GM23338 (cell line): ENCODE measurements around the gene SLC12A7. TPM values are rescaled to one million over a fixed set of nuclear protein-coding genes. Genes with fewer than 3 reads are reported as not detected.

Source experiments
- ATAC-seq: fragments of 200-7000 bp; cut with Tn5 transposase; 3 replicates; pipeline ENCODE4 v1.9.1; 2020
- DNase-seq: peaks from one replicate; pipeline ENCODE4 v3.0.0-alpha.2; 2015; ENCODE audit warnings: low spot score
- H2AFZ ChIP-seq: fragments of 200-600 bp; sonication (generic); 2 replicates; pipeline ENCODE4 v1.8.0; 2016; ENCODE audit warnings: antibody characterized with exemption, mild to moderate bottlenecking, moderate library complexity
- H3F3A ChIP-seq: fragments of 200-600 bp; sonication (generic); replicated peaks from 2 replicates; pipeline ENCODE4 v1.8.0; 2017; ENCODE audit warnings: antibody characterized with exemption, mixed run types, low read depth
- H3K27ac ChIP-seq: fragments of 200-600 bp; sonication (generic); 2 replicates; pipeline ENCODE4 v1.6.1; 2016; ENCODE audit warnings: low read depth
- H3K27me3 ChIP-seq: fragments of 200-600 bp; sonication (generic); 2 replicates; pipeline ENCODE4 v1.8.0; 2016; ENCODE audit warnings: mild to moderate bottlenecking, mixed run types, moderate library complexity; ENCODE audit not compliant: insufficient read depth
- H3K36me3 ChIP-seq: fragments of 200-600 bp; sonication (generic); 2 replicates; pipeline ENCODE4 v1.8.0; 2016; ENCODE audit warnings: mild to moderate bottlenecking; ENCODE audit not compliant: insufficient read depth
- H3K4me1 ChIP-seq: fragments of 200-600 bp; sonication (generic); 2 replicates; pipeline ENCODE4 v1.8.0; 2016; ENCODE audit warnings: mild to moderate bottlenecking, moderate library complexity; ENCODE audit not compliant: insufficient read depth
- H3K4me2 ChIP-seq: fragments of 200-600 bp; sonication (generic); 2 replicates; pipeline ENCODE4 v1.7.1; 2017; ENCODE audit warnings: mixed run types
- H3K4me3 ChIP-seq: fragments of 200-600 bp; sonication (generic); 2 replicates; pipeline ENCODE4 v1.6.1; 2016; ENCODE audit warnings: mixed run types
- H3K79me2 ChIP-seq: fragments of 200-600 bp; sonication (generic); replicated peaks from 2 replicates; pipeline ENCODE4 v1.8.0; 2017; ENCODE audit warnings: mild to moderate bottlenecking; ENCODE audit not compliant: insufficient read depth
- H3K9me2 ChIP-seq: fragments of 200-600 bp; sonication (generic); 2 replicates; pipeline ENCODE4 v1.8.0; 2017; ENCODE audit not compliant: insufficient read depth
- H4K20me1 ChIP-seq: fragments of 200-600 bp; sonication (generic); replicated peaks from 2 replicates; pipeline ENCODE4 v1.8.0; 2017; ENCODE audit warnings: mild to moderate bottlenecking; ENCODE audit not compliant: insufficient read depth
- H3K27ac Mint-ChIP-seq: 2 replicates; pipeline ENCODE4 v1.8.0; 2020; ENCODE audit warnings: inconsistent platforms, mild to moderate bottlenecking, moderate library complexity, mixed read lengths
- H3K27me3 Mint-ChIP-seq: 3 replicates; pipeline ENCODE4 v1.8.0; 2022; ENCODE audit warnings: low read depth, mild to moderate bottlenecking, moderate library complexity, mixed read lengths, inconsistent platforms; ENCODE audit not compliant: insufficient read depth, poor library complexity
- H3K36me3 Mint-ChIP-seq: 3 replicates; pipeline ENCODE4 v1.8.0; 2021; ENCODE audit warnings: low read depth, mild to moderate bottlenecking, inconsistent platforms, moderate library complexity, mixed read lengths
- H3K4me1 Mint-ChIP-seq: 3 replicates; pipeline ENCODE4 v1.8.0; 2020; ENCODE audit warnings: mild to moderate bottlenecking, inconsistent platforms, mixed read lengths
- H3K4me3 Mint-ChIP-seq: 3 replicates; pipeline ENCODE4 v1.8.0; 2021; ENCODE audit warnings: moderate library complexity, mild to moderate bottlenecking, inconsistent platforms, mixed read lengths
- H3K9me3 Mint-ChIP-seq: 3 replicates; pipeline ENCODE4 v1.8.0; 2020; ENCODE audit warnings: moderate library complexity, mild to moderate bottlenecking, inconsistent platforms, mixed read lengths
- CREB1 ChIP-seq: fragments of 250-450 bp; sonication (Bioruptor Pico); IDR thresholded peaks from 2 replicates; pipeline ENCODE4 v1.5.0; 2020; ENCODE audit warnings: low read depth, mild to moderate bottlenecking, moderate library complexity
- EZH2 ChIP-seq: fragments of 200-600 bp; sonication (generic); IDR thresholded peaks from one replicate; pipeline ENCODE4 v1.8.0; 2017; ENCODE audit warnings: antibody characterized with exemption, mild to moderate bottlenecking, low read depth; ENCODE audit not compliant: unreplicated experiment
- EZH2phosphoT487 ChIP-seq: fragments of 200-600 bp; sonication (generic); IDR thresholded peaks from one replicate; pipeline ENCODE4 v1.8.1; 2018; ENCODE audit warnings: antibody characterized with exemption; ENCODE audit not compliant: unreplicated experiment
- POLR2AphosphoS5 ChIP-seq: IDR thresholded peaks from 2 replicates; pipeline ENCODE4 v1.6.1; 2016; ENCODE audit warnings: antibody characterized with exemption, low read depth
- STAT1 ChIP-seq: IDR thresholded peaks from one replicate; pipeline ENCODE4 v1.6.1; 2016; ENCODE audit warnings: antibody characterized with exemption; ENCODE audit not compliant: unreplicated experiment
- ZNF114 ChIP-seq: fragments of 250-450 bp; sonication (Bioruptor Pico); IDR thresholded peaks from 2 replicates; pipeline ENCODE4 v1.5.0; 2020; ENCODE audit warnings: mild to moderate bottlenecking, moderate library complexity
- ZNF331 ChIP-seq: fragments of 250-450 bp; sonication (Bioruptor Pico); IDR thresholded peaks from 2 replicates; pipeline ENCODE4 v1.5.0; 2020; ENCODE audit warnings: low read depth, mild to moderate bottlenecking, moderate library complexity
- polyA plus RNA-seq: library from polyadenylated mRNA; unstranded; fragments of >200 nt; fragmentation: Nextera tagmentation; extraction: Ambion mirVana; gene quantifications from 2 replicates; pipeline ENCODE4 v1.2.1, GENCODE V29; 2016
- total RNA-seq: library from RNA; depleted of rRNA; stranded (reverse); fragments of >200 nt; shearing (Covaris generic); gene quantifications from 2 replicates; pipeline ENCODE4 v1.2.3, GENCODE V29; 2014
- TF ChIP-seq, protein P1 (sequence below), 2 experiments: fragments of 200-600 bp in 1 of 2; sonication (generic) in 1 of 2; conservative IDR thresholded peaks; 2 replicates each; pipeline versions ENCODE4 v1.5.1 to v1.6.1; 2016 to 2017; ENCODE audit warnings: antibody characterized with exemption in 2 of 2, low read depth in 2 of 2, mild to moderate bottlenecking in 2 of 2, moderate library complexity in 1 of 2
- TF ChIP-seq, protein P2 (sequence below): IDR thresholded peaks from one replicate; pipeline ENCODE4 v1.6.1; 2018; ENCODE audit warnings: antibody characterized with exemption; ENCODE audit not compliant: unreplicated experiment
- TF ChIP-seq, protein P3 (sequence below): IDR thresholded peaks from 2 replicates; pipeline ENCODE4 v1.6.1; 2016; ENCODE audit warnings: antibody characterized with exemption

Gene SLC12A7
- total and polyA plus RNA-seq, 2 experiments from 2014 or later = 7.4 to 32.2 TPM

DNA sequence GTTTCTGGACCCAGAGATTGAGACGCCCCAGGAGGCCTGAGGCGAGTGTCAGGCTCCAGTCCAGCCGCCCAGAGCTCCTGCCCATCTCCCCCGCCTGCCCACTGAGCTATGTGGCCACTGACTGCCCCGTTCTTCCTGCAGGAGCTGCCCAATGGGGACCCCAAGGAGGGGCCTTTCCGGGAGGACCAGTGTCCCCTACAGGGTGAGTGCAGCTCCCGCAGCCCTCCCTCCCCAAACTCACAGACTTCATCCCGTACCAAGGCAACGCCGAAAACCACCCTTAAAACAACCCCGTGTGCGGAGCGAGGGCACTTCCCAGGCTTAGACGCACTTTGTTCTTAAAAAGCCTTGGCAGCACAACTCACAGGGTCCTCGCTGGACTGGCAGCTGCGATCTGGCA, 79.9 kb downstream of the SLC12A7 start:
- no peak overlapping the region for H3K4me3 Mint-ChIP-seq
- Histone ChIP-seq H3K4me2 (no peak overlapping the region), H3K27me3 (no peaks in the 10 kb centered on the region), H3F3A (no peaks in the 10 kb centered on the region), H3K36me3 (no peaks in the 10 kb centered on the region), H2AFZ (no peak overlapping the region), H3K9me2 (no peaks in the 10 kb centered on the region), H4K20me1 (no peaks in the 10 kb centered on the region), H3K27ac (no peak overlapping the region), H3K4me1 (no peaks in the 10 kb centered on the region), H3K4me3 (no peak overlapping the region), H3K79me2 (no peaks in the 10 kb centered on the region)
- H3K4me1 Mint-ChIP-seq = no peaks in the 10 kb centered on the region; the same call in 2 of the 3 replicates
- H3K9me3 Mint-ChIP-seq = peaks cover 3% of the 10 kb centered on the region; the same call in 1 of the 3 replicates
- ATAC-seq (no peak), DNase-seq (no peak)
- no peak overlapping the region for H3K27ac Mint-ChIP-seq
- TF ChIP-seq STAT1 = no peak
- peaks cover 8% of the 10 kb centered on the region for H3K27me3 Mint-ChIP-seq
- H3K36me3 Mint-ChIP-seq = peaks cover 5% of the 10 kb centered on the region; the same call in 1 of the 3 replicates

DNA sequence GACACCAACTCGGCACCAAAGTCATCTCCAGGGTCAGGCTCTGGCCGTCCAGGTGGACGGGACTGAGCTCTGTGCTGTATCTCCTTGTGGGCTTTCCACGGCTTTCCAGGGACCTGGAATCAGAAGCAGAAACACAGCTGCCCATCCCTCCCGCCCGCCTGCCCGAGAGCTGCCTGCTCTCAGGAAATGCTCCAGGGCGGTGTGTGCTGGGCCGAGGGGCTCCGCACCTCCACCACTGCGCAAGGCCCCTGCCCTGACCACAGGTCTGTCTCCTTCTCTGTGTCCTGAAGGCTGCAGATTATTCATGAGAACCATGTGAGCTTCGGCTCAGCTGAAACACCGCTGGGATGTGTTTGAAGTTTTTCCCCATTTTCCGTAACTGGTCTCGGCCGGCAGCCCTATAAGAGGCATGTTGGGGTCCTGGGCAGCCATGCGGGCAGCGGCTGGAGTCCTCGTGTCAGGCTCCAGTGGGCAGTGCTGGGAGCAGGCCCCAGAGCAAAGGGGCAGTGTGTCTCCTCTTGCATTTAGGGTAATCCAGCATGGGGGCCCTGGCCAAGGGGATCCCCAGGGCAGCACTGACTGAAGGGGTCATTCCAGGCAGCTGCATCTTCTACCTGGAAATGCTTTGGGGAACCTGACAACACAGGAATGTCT, 80.4 kb downstream of the SLC12A7 start:
- H3K4me1 Mint-ChIP-seq = no peaks in the 10 kb centered on the region; the same call in 2 of the 3 replicates
- H3K9me3 Mint-ChIP-seq = peaks cover 3% of the 10 kb centered on the region; the same call in 1 of the 3 replicates
- Histone ChIP-seq H3F3A (no peaks in the 10 kb centered on the region), H2AFZ (no peak overlapping the region), H3K9me2 (no peaks in the 10 kb centered on the region), H3K4me3 (no peak overlapping the region), H3K4me2 (no peak overlapping the region), H4K20me1 (no peaks in the 10 kb centered on the region), H3K27me3 (no peaks in the 10 kb centered on the region), H3K27ac (no peak overlapping the region), H3K79me2 (no peaks in the 10 kb centered on the region), H3K4me1 (no peaks in the 10 kb centered on the region), H3K36me3 (no peaks in the 10 kb centered on the region)
- H3K27ac Mint-ChIP-seq = no peak overlapping the region
- ATAC-seq (no peak), DNase-seq (no peak)
- H3K36me3 Mint-ChIP-seq = peaks cover 5% of the 10 kb centered on the region; the same call in 1 of the 3 replicates
- peaks cover 6% of the 10 kb centered on the region for H3K27me3 Mint-ChIP-seq
- TF ChIP-seq ZNF114 (CRISPR knock-in tag) (no peak), CREB1 (CRISPR knock-in tag) (no peak)
- H3K4me3 Mint-ChIP-seq = no peak overlapping the region

DNA sequence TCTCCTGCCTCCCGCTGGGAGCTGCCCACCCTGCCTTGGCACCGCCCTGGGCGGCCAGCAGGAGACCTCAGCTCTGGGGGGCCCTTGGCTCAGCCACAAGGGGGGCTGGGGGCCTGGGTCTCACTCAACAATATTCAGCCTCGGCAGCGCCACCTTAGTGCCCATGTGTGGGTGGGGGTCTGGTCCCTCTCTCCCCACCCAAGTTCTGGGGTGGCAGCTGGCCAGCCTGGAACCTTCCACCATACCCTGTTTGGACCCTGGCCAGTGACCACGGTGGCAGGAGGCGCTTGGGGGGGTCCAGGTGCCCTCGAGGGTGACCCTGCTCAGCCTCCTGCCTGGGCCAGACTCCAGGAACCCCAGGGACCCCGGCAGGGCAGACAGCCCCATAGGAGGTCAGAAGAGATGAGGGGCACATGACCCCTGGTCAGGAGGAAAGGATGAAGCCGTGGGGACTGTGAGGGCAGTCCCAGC, 81.0 kb downstream of the SLC12A7 start:
- no peaks in the 10 kb centered on the region for H3K4me1 ChIP-seq
- H2AFZ ChIP-seq = no peak overlapping the region
- no peaks in the 10 kb centered on the region for H4K20me1 ChIP-seq
- no peak overlapping the region for H3K27ac Mint-ChIP-seq
- no peaks in the 10 kb centered on the region for H3K79me2 ChIP-seq
- no peak for DNase-seq
- H3K9me3 Mint-ChIP-seq = peaks cover 3% of the 10 kb centered on the region; the same call in 1 of the 3 replicates
- no peaks in the 10 kb centered on the region for H3K9me2 ChIP-seq
- H3K36me3 Mint-ChIP-seq = peaks cover 5% of the 10 kb centered on the region; the same call in 1 of the 3 replicates
- H3K36me3 ChIP-seq = no peaks in the 10 kb centered on the region
- H3K4me1 Mint-ChIP-seq = no peaks in the 10 kb centered on the region; the same call in 2 of the 3 replicates
- no peak overlapping the region for H3K4me3 ChIP-seq
- no peak overlapping the region for H3K4me3 Mint-ChIP-seq
- H3K4me2 ChIP-seq = no peak overlapping the region
- H3F3A ChIP-seq = no peaks in the 10 kb centered on the region
- H3K27me3 Mint-ChIP-seq = peaks cover 6% of the 10 kb centered on the region
- TF ChIP-seq, protein P1, sequence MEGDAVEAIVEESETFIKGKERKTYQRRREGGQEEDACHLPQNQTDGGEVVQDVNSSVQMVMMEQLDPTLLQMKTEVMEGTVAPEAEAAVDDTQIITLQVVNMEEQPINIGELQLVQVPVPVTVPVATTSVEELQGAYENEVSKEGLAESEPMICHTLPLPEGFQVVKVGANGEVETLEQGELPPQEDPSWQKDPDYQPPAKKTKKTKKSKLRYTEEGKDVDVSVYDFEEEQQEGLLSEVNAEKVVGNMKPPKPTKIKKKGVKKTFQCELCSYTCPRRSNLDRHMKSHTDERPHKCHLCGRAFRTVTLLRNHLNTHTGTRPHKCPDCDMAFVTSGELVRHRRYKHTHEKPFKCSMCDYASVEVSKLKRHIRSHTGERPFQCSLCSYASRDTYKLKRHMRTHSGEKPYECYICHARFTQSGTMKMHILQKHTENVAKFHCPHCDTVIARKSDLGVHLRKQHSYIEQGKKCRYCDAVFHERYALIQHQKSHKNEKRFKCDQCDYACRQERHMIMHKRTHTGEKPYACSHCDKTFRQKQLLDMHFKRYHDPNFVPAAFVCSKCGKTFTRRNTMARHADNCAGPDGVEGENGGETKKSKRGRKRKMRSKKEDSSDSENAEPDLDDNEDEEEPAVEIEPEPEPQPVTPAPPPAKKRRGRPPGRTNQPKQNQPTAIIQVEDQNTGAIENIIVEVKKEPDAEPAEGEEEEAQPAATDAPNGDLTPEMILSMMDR (conservative IDR thresholded peaks at IDR 0.05; ENCODE audit: low read depth in 2 of 2) = no peak
- no peak for TF ChIP-seq EZH2
- TF ChIP-seq, protein P2, sequence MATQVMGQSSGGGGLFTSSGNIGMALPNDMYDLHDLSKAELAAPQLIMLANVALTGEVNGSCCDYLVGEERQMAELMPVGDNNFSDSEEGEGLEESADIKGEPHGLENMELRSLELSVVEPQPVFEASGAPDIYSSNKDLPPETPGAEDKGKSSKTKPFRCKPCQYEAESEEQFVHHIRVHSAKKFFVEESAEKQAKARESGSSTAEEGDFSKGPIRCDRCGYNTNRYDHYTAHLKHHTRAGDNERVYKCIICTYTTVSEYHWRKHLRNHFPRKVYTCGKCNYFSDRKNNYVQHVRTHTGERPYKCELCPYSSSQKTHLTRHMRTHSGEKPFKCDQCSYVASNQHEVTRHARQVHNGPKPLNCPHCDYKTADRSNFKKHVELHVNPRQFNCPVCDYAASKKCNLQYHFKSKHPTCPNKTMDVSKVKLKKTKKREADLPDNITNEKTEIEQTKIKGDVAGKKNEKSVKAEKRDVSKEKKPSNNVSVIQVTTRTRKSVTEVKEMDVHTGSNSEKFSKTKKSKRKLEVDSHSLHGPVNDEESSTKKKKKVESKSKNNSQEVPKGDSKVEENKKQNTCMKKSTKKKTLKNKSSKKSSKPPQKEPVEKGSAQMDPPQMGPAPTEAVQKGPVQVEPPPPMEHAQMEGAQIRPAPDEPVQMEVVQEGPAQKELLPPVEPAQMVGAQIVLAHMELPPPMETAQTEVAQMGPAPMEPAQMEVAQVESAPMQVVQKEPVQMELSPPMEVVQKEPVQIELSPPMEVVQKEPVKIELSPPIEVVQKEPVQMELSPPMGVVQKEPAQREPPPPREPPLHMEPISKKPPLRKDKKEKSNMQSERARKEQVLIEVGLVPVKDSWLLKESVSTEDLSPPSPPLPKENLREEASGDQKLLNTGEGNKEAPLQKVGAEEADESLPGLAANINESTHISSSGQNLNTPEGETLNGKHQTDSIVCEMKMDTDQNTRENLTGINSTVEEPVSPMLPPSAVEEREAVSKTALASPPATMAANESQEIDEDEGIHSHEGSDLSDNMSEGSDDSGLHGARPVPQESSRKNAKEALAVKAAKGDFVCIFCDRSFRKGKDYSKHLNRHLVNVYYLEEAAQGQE = no peak
- no peak for TF ChIP-seq EZH2phosphoT487
- no peak for TF ChIP-seq STAT1
- TF ChIP-seq, protein P3, sequence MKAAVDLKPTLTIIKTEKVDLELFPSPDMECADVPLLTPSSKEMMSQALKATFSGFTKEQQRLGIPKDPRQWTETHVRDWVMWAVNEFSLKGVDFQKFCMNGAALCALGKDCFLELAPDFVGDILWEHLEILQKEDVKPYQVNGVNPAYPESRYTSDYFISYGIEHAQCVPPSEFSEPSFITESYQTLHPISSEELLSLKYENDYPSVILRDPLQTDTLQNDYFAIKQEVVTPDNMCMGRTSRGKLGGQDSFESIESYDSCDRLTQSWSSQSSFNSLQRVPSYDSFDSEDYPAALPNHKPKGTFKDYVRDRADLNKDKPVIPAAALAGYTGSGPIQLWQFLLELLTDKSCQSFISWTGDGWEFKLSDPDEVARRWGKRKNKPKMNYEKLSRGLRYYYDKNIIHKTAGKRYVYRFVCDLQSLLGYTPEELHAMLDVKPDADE = no peak
- TF ChIP-seq POLR2AphosphoS5 = no peak
- TF ChIP-seq ZNF114 (CRISPR knock-in tag) = no peak
- no peak for TF ChIP-seq ZNF331 (CRISPR knock-in tag)
- no peak for TF ChIP-seq CREB1 (CRISPR knock-in tag)
- H3K27me3 ChIP-seq = no peaks in the 10 kb centered on the region
- no peak for ATAC-seq
- H3K27ac ChIP-seq = no peak overlapping the region
